Glomerular endothelial cell (primary cell): ENCODE measurements around the gene NOTUM. TPM values are rescaled to one million over a fixed set of nuclear protein-coding genes. Genes with fewer than 3 reads are reported as not detected.
"Not testable (repeated sequence)": the region's sequence is repeated elsewhere in the genome, so short reads cannot be mapped to it uniquely, and the experiment has no call there.

Source experiments
- DNase-seq: peaks from one replicate; pipeline ENCODE4 v3.0.0-alpha.2; 2011; ENCODE audit warnings: low read depth, low spot score; ENCODE audit errors: extremely low read depth
- total RNA-seq: library from RNA; depleted of rRNA; stranded (reverse); fragments of >200 nt; gene quantifications from 2 replicates; pipeline ENCODE4 v1.2.3, GENCODE V29; 2015

Gene NOTUM
- total RNA-seq, 1 donor from 2014 or later = not detected

GRCh38 chr17:81996757-81997441 is 35.9 kb upstream of the NOTUM start:
- no peak for DNase-seq

- DNase-seq = no peak
These were observed 35.3 kb upstream of the NOTUM start for GRCh38 chr17:81996232-81996756.

- DNase-seq = no peak
These were observed 34.7 kb upstream of the NOTUM start for GRCh38 chr17:81995463-81996231.

- DNase-seq = no peak
These were observed 33.8 kb upstream of the NOTUM start for GRCh38 chr17:81994593-81995462.

GRCh38 chr17:81993729-81994592 is 33.0 kb upstream of the NOTUM start:
- no peak for DNase-seq

GRCh38 chr17:81992306-81993102 is 31.5 kb upstream of the NOTUM start:
- DNase-seq = no peak

- no peak for DNase-seq
These were observed 30.8 kb upstream of the NOTUM start for GRCh38 chr17:81991684-81992305.

- no peak for DNase-seq
These were observed 30.1 kb upstream of the NOTUM start for GRCh38 chr17:81990836-81991683.

- no peak for DNase-seq
These were observed 26.3 kb upstream of the NOTUM start for GRCh38 chr17:81987161-81987770.

GRCh38 chr17:81986606-81987005 is 25.6 kb upstream of the NOTUM start:
- no peak for DNase-seq

- no peak for DNase-seq
These were observed 23.9 kb upstream of the NOTUM start for GRCh38 chr17:81984773-81985410.

GRCh38 chr17:81983639-81984373 is 22.8 kb upstream of the NOTUM start:
- no peak for DNase-seq

GRCh38 chr17:81983011-81983638 is 22.1 kb upstream of the NOTUM start:
- DNase-seq = no peak

GRCh38 chr17:81981511-81981910 is 20.5 kb upstream of the NOTUM start:
- not testable (repeated sequence) for DNase-seq

GRCh38 chr17:81980707-81981343 is 19.8 kb upstream of the NOTUM start:
- no peak for DNase-seq
